HG03521 (cell line): ENCODE data around the gene ABTB2.
"Not testable (repeated sequence)": the region's sequence is repeated elsewhere in the genome, so short reads cannot be mapped to it uniquely, and the experiment has no call there.

Experiments used
- ATAC-seq: cut with Tn5 transposase; IDR thresholded peaks from one replicate; pipeline ENCODE4 v1.9.1; 2021; ENCODE audit warnings: mild to moderate bottlenecking, moderate library complexity; ENCODE audit not compliant: unreplicated experiment

Gene ABTB2

DNA sequence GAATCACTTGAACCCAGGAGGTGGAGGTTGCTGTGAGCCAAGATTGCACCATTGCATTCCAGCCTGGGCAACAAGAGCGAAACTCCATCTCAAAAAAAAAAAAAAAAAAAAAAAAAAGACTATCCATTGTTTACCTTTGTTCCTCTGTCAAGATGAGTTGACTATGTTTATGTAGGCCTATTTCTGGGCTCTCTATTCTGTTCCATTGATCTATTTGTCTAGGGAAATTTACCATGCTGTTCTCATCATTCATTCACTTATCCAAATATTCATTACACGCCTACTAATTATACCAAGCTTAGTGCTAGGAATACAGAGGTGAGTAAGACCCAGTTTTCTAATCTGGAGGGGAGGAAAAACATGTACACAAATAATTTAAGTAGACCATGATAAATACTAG, 139.1 kb downstream of the ABTB2 start:
- ATAC-seq = not testable (repeated sequence)

DNA sequence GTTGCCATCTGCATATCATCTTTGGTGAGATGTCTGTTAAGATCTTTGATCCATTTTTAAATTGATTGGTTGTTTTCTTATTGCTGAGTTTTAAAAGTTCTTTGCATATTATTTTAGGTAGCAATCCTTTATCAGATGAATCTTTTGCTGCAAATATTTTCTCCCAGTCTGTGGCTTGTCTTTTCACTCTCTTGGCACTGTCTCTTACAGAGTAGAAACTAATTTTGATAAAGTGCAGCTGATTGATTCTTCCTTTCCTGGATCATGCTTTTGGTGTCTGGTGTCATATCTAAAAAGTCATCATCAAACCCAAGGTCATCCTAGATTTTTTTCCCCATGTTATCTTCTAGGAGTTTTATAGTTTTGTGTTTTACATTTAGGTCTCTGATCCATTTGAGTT, 139.7 kb downstream of the ABTB2 start:
- no peak for ATAC-seq

DNA sequence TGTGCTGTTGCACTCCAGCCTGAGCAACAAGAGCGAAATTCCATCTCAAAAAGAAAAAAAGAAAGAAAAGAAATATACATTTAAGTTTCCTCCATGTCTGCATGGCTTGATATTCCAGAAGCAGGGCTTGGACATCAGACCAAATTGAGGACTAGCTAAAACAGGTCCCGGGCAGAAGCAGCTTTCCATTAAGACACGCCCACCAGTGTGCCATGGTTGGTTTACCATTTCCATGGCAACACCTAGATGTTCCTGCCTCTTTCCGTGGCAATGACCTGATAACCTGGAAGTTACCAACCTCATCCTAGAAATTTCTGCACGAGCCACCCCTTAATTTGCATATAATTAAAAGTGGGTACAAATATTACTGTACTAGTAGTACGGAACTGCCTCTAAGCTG, 141.1 kb downstream of the ABTB2 start:
- ATAC-seq = no peak

- ATAC-seq = no peak
Measured at GRCh38 chr11:34215806-34216453, 141.9 kb downstream of the ABTB2 start.

DNA sequence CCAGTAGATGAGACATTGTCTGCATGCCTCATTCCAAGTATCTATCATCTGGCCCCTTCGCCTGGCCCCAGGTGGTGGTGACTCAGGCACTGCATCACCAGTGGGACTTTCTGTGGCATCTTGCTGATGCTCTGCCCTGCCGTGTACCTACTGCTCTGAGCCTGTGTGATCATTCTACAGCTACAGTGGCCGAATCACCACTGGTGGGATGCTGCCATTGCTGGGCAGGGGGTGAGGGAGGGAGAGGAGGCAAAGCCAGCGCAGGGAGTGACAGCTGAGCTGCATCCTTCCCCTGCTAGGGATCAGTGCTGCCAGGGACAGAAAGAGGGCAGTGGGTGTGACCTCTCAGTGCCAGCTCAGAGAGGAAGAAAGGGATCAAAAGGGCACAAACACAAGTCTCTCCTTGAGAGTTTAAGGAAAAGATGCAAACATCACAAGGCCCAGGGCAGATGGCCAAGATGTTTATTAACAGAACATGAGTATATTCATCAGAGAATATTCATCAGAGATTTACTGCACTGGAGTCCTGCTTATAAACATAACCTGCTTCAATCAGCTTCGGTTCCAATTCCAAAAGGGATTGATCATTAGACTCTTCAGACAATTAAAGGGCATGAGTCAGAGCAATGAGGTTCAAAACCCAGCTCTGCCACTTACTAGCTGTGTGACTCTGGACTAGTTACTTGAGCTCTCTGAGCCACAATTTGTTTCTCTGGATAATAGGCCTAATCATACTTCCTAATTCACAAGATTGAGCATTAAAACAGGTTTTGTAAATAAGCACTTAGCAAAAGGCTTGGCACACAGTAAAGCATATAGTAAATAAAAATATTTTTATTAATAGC, 142.6 kb downstream of the ABTB2 start:
- ATAC-seq = no peak

- ATAC-seq = no peak
Measured at GRCh38 chr11:34213366-34213765, 144.4 kb downstream of the ABTB2 start.

- no peak for ATAC-seq
Measured at GRCh38 chr11:34212566-34212965, 145.2 kb downstream of the ABTB2 start.

DNA sequence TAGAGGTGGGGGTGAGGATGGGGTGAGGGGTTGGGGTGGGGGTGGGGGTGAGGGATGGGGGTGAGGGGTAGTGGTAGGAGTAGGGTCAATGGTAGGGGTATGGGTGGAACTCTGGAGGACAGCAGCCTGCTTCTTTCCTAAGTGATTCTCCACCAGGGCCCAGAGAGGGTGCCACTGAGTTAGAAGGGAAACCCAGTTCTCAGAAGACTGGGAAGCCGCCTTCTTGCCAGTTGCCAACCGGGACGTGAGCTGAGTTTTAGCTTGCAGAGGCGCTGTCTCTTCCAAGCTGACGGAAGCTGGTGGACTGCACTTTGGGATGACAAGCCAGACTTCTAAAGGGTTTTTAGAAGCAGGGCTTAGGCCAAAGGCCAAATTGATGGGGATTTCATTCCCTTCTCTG, 148.0 kb downstream of the ABTB2 start:
- ATAC-seq = no peak

DNA sequence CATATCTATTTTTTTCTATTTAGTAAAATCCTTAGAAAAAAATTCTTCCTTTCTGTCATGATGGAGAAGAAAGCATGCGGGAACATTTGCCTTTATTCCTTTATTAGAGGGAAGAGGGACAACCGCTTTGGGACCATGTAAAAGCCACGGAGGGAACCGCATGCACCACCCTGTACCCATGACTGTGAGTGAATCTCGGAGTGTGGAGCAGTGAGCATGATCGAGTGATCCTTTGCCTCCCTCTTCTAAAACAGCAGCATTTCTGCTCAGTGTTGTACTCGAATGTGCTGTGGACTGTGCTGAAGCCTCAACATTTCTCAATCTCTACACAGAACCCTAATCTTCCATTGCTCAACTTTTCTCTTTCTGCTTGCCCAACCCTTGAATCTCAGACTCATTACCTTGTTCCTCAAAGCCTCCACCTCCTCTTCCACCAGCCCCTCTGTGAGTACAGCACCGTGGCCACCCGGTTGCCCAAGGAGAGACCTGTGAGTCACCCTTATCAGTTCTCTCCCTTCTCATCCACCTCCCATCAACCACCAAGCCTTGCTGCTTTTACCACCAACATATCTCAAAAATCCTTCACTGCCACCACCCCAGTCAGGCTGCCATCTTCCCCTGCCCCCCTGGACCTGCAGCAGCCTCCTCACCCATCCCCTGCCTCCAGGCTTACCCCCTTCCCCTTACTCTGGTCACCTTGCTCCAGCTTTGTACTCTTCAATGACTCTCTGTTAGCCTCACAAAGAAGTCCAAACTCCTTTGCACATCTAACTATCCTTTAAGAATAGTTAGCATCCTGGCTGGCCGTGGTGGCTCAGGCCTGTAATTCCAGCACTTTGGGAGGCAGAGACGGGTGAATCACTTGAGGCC, 149.3 kb downstream of the ABTB2 start:
- ATAC-seq = no peak

GRCh38 chr11:34207487-34208180, 150.2 kb downstream of the ABTB2 start:
- no peak for ATAC-seq

- ATAC-seq = no peak
Measured at GRCh38 chr11:34206407-34207300, 151.2 kb downstream of the ABTB2 start.

DNA sequence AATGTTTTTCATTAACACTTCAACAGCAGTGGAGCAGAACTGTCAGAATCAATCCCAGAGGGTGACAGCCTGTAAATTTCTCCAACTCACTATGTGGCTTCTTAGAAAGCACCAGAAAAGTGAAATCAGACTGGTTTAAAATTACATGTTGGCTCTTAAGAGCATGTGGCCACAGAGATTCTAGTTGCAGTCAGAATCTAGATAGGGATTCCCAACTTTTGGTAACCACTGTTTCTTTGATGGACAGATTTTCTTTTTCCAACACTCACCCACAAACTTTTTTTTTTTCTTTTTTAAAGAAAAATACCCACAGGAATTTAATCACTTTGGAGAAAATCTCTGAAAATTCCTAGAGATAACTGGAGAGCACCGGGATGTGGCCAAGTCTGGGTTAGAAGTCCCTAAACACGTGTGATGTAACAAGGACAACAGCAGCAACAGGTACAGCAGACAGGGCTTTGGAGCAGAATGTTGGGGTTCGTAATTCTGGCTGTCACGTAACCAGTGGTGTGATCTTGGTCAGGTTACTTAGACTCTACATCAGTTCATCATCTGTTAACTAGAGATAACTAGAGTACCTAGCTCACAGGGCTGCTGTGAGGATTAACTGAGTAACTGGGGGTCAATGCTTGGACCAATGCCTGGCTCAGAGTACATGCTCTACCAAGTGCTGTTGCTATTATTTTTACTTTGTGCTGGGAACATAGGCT, 152.3 kb downstream of the ABTB2 start:
- ATAC-seq = no peak

GRCh38 chr11:34204396-34205279, 153.2 kb downstream of the ABTB2 start:
- ATAC-seq = no peak

GRCh38 chr11:34203377-34203871, 154.4 kb downstream of the ABTB2 start:
- ATAC-seq = no peak

- ATAC-seq = no peak
Measured at GRCh38 chr11:34201129-34201528, 156.7 kb downstream of the ABTB2 start.

DNA sequence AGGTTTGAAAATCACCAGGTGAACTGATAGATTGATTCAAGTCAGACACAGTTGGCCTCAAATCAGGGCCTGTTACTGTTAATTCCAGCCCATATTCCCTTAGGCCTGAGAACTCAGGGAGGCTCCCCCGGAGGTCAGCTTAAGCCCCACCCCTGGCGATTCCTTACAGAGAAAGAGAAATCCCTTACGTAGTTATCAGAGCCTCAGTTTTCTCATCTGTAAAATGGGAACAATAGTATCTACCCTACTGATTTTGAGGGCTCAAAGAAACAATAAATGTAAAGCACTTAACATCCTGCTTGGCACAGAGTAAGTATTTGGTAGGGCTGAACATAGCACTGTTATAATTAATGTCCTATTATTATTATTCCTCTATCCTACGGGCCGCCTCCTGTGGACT, 158.3 kb downstream of the ABTB2 start:
- no peak for ATAC-seq

DNA sequence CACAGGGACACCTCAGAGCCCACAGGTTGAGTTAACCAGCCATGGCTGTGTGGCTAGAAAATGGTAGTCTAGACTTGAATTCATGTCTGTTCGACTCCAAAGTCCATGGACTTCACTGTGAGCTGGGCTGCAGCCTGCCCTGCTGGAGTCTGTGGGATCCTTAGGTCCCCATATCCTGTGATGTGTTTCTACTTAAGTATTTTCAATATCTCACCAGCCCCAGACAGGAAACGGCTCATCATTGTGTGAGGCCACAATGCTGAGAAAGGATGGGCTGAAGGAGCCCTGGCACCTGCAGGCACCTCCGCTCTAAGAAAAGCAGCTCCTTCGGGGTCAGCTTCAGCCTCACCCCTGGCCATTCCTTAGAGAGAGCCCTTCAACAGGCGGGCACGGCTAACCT, 159.3 kb downstream of the ABTB2 start:
- no peak for ATAC-seq

DNA sequence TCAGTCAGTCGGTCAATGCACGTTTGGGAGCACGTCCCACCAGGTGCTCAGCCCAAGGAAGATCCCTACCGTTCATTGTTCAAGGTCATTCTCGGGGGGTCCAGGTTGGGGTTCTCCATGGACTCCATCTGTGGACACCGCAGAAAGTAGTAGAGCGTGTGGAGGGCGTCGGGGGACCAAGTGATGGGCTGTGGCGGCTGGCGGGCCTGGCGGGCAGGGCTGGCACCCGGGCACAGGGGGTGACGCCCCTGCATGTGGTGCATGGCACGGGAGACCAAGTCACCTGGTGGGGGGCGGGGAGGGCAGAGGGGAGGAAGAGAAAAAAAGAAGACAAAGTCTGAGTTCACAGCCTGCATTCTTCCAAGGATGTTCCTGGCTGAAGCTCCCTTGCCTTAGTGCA, 160.6 kb downstream of the ABTB2 start:
- no peak for ATAC-seq
